Renal cortical epithelial cell (primary cell): ENCODE measurements around the gene DRC3. TPM values are rescaled to one million over a fixed set of nuclear protein-coding genes. Genes with fewer than 3 reads are reported as not detected.

ENCODE experiments used
- DNase-seq: peaks from one replicate; pipeline ENCODE4 v3.0.0-alpha.2; 2011; ENCODE audit warnings: low read depth
- total RNA-seq: library from RNA; depleted of rRNA; stranded (reverse); fragments of >200 nt; gene quantifications from 2 replicates; pipeline ENCODE4 v1.2.3, GENCODE V29; 2014

Gene DRC3
- total RNA-seq, 1 donor from 2014 or later, result 6.1 TPM

DNA sequence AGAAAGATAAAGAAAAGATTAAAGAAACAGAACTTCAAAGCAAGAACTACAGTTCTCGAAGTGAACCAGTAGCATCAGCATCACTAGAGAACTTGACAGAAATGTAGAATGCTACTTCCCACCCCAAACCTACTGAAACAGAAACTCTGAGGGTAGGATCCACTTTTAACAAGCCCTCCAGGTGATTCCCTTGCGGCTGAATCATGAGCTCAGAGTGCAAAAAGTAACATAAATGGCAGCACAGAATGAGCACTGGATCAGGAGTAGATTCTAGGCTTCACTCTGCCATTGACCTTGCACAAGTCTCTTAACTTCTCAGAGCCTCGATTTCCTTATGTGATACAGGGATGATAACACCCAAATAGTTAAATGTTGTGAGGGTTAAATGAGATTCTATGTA, 6.3 kb upstream of the DRC3 start:
- no peak for DNase-seq

DNA sequence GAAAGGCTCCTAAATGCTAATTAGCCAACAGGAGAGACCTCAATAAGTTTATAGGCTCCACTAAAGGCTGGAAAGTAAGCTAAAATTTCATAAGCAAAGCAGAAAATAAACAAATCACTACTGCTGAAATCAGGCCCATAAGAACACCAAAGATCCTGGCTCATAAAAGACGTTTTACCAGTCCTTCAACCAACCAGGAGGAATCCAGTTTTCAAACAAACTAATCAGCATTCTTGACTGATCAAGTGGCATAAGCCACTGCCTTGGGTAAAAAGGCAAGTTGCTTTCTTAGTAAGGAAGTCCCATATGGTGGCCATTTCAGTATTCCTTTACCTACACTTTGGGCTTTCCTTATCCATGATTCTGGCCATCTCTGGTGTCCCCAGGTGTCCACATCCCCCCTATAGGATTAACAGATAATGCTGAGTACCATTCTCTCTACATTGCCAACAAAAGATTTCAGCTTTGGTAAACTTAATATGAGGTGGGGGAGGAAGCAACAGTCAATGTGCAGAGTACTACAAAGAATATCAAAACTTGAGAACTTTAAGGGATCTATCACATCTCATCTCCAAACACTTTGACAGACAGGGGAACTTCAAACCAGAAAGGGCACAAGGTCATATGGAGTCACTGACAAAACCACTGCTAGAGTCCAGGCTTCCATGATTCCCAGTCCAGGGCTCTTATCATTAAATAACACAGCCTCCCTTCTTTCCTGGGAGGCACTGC, 1.8 kb upstream of the DRC3 start:
- peak; percentile 47 for DNase-seq

DNA sequence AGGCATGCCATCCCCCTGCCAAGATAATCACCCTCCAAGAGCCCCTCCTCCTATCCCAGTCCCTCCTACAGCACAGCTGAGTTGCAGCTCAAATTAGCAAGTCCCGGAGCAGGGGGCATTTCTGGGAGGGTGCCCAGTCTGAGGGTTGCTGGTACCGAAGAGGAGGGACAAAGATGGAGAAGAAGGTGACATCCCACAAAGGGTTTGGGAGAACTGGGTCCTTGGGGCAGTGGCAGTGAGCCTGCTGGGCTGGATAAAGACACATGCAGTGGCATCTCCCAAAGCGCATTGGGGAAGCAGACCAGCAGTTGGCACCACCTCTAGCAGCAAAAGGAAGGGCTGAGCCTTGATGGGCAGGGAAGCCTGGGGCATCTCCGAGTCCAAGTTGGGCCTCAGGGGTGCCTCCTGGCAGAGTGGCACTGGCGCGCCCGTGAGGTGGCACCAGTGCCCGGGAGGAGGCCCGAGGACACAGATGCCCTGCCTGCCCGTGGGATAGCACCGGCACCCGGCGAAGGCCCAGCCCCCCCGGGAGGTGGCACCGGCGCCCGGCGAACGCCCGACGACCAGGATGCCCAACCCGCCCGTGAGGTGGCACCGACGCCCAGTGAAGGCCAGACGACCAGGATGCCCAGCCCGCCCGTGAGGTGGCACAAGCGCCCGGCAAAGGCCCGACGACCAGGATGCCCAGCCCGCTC, 1.1 kb upstream of the DRC3 start:
- DNase-seq, result no peak

DNA sequence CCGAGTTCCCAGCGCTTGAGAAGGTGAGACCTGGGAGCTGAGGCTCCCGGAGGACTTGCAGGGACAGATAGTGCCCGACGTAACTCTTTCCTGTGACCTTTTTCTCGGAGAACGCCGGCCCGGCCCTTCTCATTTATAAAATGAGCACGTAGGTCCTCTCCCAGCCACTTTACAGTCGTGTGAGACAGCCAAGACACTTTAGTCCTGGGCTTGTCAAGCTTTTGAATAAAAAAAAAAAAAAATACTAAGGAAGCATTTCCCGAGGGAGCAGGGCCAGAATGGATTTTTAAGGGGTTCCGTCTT, 241 bp downstream of the DRC3 start:
- DNase-seq, result no peak

DNA sequence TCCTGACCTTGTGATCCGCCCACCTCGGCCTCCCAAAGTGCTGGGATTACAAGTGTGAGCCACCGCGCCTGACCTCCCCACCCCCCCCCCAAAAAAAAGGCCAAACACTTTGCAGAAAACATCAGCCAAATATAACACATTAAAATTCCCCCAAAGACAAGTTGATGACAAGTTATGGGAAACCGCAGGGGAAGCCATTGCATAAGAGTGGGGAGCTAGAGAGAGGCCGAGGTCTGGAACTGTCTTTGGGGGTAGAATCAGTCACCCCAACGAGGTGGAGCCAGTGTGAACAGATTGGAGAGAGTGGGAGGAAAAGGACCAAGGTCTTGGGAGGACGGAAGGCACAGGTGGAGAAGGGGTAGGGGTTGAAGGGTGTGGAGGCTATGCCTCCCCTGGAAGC, 2.8 kb downstream of the DRC3 start:
- no peak for DNase-seq

DNA sequence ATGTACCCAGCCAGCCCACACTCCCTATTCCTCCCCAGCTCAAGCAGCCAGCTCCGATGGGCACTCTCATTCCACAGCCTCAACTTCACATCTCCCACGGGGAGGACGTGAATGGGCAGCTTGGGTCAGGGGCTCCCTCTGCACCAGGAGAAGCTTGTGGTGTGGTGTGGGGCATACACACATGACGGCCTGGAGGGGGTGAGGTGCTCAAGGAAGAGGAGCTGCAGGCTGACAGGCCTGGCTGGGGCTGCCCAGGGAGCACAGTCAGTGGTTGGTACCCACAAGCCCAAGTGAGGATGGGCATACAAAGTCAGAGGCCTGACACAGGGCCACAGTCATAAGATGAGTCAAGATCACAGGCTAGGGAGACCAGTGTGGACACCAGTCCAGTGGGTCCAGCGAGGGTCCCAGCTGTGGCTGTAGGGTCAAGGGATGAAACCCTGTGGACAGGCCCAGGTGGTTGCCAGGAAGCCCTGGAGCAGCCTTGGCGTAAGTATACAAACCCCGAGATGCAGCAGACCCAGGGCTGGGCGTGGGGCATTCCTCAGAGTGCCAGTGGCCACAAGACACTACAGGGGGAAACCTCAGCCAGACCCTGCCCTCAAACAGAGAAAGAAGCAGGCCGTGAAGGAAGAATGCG, 4.4 kb downstream of the DRC3 start:
- DNase-seq, result no peak

DNA sequence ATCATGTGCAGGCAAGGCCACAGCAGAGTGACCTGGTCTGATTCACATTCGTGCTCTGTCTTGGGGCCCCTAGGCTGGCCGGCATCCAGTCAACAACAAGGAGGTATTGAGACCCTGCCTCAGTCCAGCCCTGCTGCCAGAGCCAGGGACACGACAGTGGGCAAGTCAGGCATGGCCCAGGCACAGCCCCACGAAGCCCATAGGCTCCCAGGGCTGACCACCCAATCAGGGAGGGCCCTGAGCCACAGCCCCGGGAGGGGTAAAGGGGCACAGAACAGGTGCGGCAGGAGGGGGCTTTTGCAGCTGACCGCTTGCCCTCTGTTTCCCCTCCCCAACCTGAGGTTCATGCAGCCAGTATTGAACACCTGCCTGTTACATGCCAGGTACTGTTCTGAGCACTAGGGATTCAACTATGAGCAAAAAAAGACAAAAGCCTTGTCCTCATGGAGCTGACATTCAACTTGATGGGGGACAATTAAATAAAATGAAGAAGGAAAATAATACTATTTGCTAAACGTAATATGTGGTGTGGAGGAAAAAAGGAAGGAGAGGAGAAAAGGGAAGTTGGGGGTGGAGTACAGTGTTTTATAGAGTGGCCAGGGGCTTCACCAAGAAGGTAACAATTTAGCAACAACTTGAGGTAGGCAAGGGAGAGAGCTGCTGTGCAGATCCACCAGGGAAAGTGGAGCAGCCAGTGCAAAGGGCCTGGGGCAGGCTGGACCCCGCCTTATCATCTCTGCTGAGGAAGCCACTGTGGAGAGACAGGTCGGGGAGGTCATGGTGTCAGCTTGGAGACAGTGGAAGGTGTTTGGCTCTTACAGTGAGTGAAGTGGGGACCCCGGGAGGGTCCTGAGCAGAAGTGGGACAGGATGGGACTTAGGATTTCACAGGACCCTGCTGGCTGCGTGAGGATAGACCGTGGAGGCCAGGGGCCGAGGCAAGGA, 6.1 kb downstream of the DRC3 start:
- DNase-seq, result no peak

DNA sequence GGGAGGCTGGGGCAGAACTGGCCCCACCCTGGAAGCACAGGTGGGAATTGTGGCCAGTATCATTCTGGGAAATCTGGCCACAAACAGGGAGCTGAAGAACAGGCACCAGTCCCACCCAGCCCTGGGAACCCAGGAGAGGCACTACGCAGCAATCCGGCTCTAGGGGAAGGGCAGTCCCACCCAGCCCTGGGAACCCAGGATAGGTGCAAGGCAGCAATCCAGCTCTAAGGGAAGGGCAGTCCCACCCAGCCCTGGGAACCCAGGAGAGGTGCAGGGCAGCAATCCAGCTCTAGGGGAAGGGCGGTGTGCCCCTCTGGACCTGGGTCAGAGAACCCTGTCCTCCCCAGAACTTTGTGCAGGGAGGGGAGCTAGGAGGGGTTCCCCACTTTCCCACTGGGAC, 7.1 kb downstream of the DRC3 start:
- no peak for DNase-seq

DNA sequence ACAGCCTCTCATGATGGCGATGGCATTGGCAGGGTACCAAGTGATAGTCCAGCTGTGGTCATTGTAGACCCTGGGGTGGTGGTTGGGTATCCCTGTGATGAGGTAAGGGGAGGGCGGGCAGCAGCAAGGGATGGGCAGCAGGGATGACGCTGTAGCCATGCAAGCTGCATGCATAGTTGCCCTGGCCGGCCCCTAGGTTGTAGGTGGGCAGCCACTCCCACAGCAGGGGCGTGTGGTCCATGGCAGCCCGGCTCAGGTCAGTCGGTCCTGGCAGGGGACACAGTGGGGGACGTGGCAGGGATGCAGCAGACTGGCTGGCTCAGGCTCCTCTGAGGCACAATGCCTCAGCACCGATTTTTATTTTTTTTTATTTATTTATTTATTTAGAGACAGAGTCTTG, 8.7 kb downstream of the DRC3 start:
- DNase-seq, result no peak

DNA sequence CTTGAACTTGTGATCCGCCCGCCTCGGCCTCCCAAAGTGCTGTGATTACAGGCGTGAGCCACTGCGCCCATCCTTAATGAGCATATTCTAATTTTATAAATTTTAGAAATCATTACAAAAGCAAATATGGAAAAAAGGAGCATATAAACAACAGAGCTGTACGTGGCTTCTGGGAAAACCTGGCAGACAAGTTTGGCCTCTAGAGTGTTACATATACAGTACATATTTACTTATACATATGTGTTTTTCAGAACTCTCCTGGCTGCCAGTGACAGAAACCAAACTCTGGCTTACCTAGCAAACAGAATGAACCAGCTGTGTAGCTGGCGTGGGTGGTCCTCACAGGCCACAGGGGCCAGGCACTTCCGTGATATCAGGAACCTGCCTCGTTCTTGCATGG, 10.1 kb downstream of the DRC3 start:
- no peak for DNase-seq

DNA sequence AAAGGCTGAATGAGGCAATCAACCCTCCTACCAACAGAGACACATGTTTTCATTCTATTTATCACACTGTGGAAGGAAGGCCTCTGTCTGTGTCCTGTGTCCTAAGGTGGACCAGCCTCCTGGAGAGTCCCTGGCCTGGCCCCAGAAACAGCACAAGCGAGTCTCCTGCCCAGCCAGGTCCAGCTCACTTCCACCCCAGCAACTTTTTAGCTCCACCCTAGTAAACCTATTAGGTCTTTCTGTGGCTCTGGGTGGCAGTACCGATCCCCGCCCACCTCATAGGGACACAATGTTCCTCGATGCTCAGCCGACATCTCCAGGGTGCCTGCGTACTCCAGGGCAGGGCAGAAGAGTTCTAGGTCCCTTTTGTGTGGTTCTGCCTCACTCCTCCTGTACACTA, 10.7 kb downstream of the DRC3 start:
- no peak for DNase-seq

DNA sequence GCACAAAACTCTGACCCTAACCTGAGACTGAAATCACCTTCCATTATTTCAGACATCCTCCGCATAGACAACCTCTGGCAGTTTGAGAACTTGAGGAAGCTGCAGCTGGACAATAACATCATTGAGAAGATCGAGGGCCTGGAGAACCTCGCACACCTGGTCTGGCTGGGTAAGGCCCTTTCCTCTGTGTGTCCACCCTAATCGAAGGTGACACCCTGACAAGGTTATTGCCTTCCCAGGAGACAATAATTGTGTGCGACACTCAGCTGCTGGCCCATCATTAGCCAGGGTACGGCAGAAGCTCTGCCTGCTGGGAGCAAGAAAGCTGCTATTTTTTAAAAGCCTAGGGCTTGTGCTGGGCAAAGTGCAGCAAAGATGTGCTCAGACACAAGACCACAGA, 11.1 kb downstream of the DRC3 start:
- DNase-seq, result no peak

DNA sequence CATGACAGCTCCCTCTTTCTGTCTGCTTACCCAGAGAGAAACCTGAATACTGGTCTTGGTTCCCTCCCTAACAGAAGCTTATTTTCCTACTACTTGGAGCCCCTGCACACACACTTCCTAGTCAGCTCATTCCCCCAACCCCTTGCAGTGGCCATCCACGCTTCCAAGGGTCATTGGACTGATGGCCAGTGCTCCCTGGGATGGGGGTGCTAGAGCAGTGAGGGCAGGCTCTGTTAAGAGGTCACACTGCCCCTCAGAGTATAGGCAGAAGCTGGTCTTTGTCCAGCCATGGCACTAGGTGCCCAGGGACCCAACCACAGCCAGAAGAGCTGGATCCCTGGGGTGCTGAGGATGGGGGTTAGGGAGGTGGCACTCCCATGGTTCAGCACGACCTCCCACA, 12.5 kb downstream of the DRC3 start:
- no peak for DNase-seq

DNA sequence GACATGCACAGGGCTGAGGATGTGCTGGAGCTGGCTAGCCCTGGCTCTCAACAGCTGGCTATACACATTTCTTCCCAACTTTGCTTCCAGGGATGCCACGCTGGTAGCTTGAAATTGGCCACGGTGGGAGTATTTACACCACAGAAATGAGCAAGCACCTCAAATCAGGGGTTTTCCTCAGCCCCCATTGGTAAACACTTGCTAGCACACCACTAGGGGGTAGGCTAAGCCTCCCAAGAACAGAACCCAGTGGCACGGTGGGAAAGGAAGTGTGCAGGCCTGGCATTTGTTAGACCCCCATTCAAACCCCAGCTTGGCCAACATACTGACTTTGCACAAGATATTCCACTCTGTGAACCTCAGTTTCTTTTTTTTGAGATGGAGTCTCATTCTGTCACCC, 12.9 kb downstream of the DRC3 start:
- DNase-seq, result no peak

DNA sequence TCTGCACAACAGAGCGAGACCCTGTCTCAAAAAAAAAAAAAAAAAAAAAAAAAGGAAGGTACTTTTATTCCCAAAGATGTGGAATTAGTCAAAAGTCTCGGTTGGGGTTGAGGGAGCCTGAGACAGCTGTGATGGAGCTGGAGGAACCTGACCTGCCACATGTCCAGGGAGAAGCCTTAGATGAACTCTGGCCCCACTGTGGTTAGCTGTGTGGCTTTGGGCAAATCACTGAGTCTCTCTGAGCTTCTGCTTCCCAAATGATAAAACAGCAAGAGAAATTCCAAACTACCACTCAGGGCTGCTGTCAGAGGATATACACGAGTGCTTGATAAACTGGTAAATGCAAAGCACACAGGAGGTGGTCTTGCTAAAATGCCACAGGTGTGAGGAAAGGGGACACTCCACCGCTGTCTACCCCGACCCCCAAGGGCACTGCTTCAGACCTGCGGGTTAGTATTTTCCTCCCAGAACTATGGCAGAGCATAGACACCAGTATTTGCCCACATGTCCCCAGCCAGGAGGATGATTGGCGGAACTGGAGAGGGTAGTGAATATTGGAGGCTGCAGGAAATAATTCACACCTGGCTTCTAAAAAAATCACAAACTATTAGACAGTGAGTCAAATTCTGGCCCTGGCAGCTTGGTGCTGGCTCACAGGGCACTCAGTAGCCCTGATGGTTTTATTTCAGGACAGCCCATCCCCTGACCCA, 14.7 kb downstream of the DRC3 start:
- DNase-seq, result no peak

DNA sequence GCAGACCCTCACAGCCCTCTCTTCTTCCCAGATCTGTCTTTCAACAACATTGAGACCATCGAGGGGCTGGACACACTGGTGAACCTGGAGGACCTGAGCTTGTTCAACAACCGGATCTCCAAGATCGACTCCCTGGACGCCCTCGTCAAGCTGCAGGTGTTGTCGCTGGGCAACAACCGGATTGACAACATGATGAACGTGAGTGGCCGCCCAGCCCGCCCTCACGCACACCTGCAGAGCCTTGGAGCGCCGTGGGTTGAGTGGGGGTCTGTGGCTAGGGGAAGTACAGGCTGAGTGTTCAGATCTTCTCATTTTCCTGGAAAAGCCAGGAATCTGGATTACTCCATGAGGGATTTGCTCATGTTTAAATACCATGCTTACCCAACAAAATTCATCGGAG, 15.2 kb downstream of the DRC3 start:
- no peak for DNase-seq

DNA sequence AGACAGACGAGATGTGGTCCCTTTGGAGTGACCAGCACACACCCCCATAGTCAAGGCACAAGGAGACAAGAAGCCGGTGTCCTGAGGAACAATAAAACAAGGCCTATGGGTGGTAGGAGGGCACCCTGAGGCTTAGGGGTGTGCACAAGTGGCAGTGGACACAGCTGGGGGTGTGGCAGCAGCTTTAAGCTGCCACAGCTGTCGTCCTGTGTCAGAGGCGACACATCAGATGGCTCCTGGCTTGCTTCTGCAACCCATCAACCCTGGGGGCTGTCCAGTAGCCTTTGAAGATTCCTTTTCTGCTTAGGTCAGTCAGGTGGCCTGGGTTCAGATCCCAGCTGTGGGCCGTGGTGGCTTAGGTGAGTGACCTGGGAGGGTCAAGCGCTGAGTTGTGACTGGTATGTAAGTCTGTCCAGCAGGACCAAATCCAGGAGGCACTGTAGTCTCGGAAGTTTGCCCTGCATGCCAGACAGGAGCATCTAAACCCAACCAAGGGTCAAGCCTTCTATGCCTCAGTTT, 15.8 kb downstream of the DRC3 start:
- no peak for DNase-seq

DNA sequence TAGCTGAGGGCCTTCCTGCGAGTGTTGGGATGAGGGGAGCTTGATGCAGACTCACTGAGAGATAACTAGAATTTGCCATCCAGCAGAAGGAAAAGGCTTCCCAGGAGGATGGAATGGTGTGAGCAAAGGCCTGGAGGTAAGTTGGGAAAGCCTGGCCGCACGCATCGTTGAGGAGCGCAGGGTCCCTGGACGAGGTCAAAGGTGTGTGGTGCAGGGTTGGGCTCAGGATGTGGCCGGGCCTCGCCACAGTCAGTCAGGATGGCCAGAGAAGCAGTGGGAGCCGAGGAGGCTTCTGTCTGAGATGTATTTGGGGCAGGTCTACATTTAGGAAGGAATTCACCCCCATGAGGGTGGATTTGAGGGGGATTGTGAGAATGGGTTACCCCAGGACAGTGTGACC, 16.4 kb downstream of the DRC3 start:
- no peak for DNase-seq

DNA sequence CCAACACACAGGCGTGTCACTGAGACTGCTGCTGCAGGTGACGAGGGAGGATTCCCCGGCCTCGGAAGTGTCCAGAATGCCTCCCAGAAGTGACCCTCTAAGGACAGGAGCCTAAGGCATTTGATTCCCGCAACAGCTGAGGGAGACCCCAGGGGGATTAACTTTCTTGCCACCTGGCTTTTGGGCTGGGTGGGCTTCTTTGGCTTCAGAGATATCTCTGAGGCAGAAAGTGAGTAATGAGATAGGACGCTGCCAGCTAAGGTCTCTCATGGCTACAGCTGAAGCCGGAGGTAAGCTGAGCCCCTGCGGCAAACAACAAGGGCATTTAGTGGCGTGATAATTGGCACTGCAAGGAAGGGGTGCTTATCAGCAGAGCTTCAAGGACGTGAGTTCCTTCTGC, 17.0 kb downstream of the DRC3 start:
- no peak for DNase-seq

DNA sequence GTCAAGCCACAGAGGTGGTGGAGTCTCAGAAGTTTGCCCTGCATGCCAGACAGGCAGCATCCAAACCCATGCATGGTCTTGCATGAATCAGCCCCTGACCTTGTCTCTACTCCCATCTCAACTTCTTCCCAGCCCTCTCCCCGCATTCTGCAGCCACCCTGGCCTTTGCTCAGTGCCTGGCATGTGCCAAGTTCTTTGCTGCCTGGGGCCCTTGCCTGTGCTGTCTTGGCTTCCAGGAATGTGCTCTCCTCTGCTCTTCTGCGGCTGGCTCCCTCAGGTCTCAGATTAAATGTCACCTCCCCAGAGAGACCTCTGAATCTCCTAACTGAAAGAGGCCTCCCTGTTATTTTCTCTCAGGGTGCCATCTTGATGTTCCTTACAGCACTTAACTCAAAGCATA, 17.6 kb downstream of the DRC3 start:
- peak; percentile 29 for DNase-seq

DNA sequence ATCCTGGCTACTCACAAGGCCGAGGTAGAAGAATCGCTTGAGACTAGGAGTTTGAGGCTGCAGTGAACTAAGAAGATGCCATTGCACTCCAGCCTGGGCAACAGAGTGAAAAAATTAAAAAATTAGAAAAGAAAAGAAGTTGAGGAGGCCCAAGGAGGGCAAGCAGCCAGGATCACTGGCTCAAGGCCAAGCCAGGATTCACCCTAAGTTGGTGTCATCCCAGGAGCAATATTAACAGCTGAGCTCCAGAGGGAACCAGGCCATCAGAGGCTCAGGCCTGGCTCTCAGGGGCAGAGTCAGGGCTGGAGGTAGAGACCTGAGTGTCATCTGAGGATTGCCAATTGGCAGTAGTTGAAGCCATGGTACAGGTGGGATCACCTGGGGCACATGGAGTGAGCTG, 20.7 kb downstream of the DRC3 start:
- DNase-seq, result no peak

DNA sequence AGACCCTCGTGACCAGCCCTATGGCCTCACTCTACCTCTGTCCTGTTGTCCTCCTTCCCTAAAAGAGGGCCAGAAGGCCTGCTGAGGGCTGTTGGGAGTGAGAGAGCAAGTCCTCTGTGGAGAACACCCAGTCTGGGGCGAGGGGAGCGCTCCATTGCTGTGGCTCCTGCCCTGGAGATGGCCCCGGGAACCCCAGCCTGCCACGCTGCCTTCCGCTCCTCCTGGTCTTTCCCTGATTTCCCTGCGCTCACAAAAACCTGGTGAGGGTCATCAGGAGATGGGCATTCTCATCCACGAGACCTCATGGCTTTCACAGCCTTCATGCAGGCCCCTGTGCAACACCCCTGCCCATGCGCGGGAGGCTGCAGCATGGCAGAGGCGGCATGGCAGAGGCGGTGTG, 21.2 kb downstream of the DRC3 start:
- no peak for DNase-seq
